GM18499 (cell line): ENCODE results near the gene CNRIP1.

Experiments used
- ATAC-seq: cut with Tn5 transposase; IDR thresholded peaks from one replicate; pipeline ENCODE4 v1.9.1; 2021; ENCODE audit warnings: moderate number of reproducible peaks; ENCODE audit not compliant: insufficient read depth, unreplicated experiment

The CNRIP1 gene

GRCh38 chr2:68293755-68294154 is 26.0 kb downstream of the CNRIP1 start:
- no peak for ATAC-seq

- ATAC-seq: no peak
Measured at GRCh38 chr2:68293024-68293423, 26.7 kb downstream of the CNRIP1 start.

GRCh38 chr2:68292108-68292710 is 27.5 kb downstream of the CNRIP1 start:
- ATAC-seq: no peak

- ATAC-seq: no peak
Measured at GRCh38 chr2:68291314-68291713, 28.4 kb downstream of the CNRIP1 start.

GRCh38 chr2:68290901-68291300 is 28.8 kb downstream of the CNRIP1 start:
- no peak for ATAC-seq

GRCh38 chr2:68287580-68288441 is 31.9 kb downstream of the CNRIP1 start:
- no peak for ATAC-seq

- ATAC-seq: no peak
Measured at GRCh38 chr2:68284896-68285295, 34.9 kb downstream of the CNRIP1 start.

GRCh38 chr2:68283419-68283812 is 36.3 kb downstream of the CNRIP1 start:
- no peak for ATAC-seq

- no peak for ATAC-seq
Measured at GRCh38 chr2:68282811-68283418, 36.8 kb downstream of the CNRIP1 start.

GRCh38 chr2:68280796-68281195 is 39.0 kb downstream of the CNRIP1 start:
- ATAC-seq: no peak

- ATAC-seq: no peak
Measured at GRCh38 chr2:68280348-68280747, 39.4 kb downstream of the CNRIP1 start.

- no peak for ATAC-seq
Measured at GRCh38 chr2:68279691-68280090, 40.1 kb downstream of the CNRIP1 start.

- ATAC-seq: no peak
Measured at GRCh38 chr2:68278169-68278568, 41.6 kb downstream of the CNRIP1 start.

- no peak for ATAC-seq
Measured at GRCh38 chr2:68274022-68274421, 45.7 kb downstream of the CNRIP1 start.

GRCh38 chr2:68272246-68272994 is 47.3 kb downstream of the CNRIP1 start:
- ATAC-seq: no peak

- ATAC-seq: no peak
Measured at GRCh38 chr2:68266655-68267054, 53.1 kb downstream of the CNRIP1 start.

- ATAC-seq: no peak
Measured at GRCh38 chr2:68263632-68264031, 56.1 kb downstream of the CNRIP1 start.

GRCh38 chr2:68258851-68259250 is 60.9 kb downstream of the CNRIP1 start:
- ATAC-seq: no peak

- no peak for ATAC-seq
Measured at GRCh38 chr2:68256093-68256450, 63.7 kb downstream of the CNRIP1 start.

GRCh38 chr2:68253219-68254068 is 66.3 kb downstream of the CNRIP1 start:
- ATAC-seq: no peak
